HG03342 (cell line): Measurements from ENCODE around the gene MAP3K12.
"Not testable (repeated sequence)": the region's sequence is repeated elsewhere in the genome, so short reads cannot be mapped to it uniquely, and the experiment has no call there.

Source experiments
- ATAC-seq: cut with Tn5 transposase; IDR thresholded peaks from one replicate; pipeline ENCODE4 v1.9.1; 2021; ENCODE audit warnings: mild to moderate bottlenecking, moderate library complexity; ENCODE audit not compliant: unreplicated experiment

The MAP3K12 gene

DNA sequence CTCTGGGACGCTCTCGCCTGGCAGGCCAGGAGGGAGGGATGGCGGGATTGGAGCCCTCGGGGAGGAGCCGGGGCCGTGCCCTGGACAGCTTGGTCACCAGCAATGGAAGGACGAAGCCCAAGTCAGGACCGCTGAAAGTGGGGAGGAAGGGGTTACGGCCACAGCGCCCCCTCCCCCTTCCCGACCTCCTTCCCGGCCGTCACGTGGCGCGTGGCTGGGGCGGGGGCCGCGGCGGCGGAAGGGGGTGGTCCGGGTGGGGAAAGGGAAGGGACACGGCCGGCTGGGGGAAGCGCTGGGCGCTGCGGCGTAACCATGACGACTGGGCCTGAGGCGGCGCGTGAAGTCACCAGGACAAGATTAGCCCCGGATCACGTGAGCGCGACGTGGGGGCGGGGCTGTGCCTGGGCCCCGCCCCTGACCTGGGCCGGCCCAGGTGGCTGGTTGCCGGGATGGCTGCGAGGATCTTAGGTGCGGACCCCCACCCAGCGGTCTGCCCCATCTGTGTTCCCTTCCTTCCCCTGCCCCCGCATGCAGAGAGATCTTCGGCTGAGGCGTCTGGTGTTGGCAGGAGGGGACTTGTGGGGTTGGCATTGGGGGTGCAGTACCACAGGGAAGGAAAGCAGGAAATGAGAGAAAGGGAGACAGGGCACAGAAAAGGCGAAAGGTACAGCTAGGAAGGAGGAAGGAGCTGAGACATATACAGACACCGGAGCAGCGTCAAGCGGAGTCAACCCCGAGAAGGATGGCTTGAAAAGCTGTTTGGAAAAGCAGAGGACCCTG is 6.2 kb downstream of the MAP3K12 start:
- peak; percentile 93 for ATAC-seq

DNA sequence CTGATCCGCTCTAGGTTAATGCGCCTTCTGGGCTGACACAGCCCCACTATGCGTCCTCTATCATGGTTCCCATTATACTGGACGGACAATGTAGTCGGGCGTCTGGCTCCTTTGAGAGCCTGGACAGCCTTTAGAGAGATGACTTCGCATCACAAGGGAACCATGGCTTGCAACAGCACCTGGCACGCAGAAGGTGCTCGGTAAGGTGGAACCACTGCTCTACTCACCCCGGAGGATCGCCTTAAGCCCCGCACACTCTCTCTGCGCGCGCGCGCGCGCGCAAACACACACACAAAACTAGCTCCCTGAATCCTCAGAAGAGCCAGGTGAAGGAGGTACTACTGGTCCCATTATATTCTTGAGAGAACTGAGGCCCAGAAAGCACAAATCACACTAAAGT is 7.1 kb downstream of the MAP3K12 start:
- no peak for ATAC-seq

DNA sequence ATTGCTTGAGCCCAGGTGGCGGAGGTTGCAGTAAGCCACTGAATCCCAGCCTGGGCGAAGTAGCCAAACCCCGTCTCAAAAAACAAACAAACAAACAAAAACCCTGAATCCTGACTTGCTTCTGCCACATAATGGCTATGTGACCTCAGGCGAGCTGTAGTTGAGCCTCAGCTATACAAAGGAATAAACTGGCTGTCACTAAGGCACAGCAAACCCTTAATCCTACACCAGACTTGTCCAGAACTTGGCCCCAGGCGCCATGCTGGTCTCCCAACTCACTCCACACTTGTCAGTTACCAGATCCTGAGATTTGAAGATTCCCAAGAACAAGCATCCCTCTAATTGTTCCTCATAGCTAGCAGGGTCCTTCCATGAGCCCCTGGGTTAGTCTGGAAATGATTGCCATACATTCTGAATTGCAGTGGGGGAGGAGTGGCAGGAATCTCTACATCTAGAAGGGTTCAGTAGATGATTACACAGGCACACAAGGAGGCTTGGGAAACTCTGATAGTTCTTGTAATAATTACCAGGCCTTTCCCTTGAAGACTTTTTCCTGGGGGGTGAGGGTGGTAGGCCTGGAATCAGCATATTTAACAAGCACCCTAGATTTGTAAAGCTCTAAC is 9.9 kb downstream of the MAP3K12 start:
- no peak for ATAC-seq

DNA sequence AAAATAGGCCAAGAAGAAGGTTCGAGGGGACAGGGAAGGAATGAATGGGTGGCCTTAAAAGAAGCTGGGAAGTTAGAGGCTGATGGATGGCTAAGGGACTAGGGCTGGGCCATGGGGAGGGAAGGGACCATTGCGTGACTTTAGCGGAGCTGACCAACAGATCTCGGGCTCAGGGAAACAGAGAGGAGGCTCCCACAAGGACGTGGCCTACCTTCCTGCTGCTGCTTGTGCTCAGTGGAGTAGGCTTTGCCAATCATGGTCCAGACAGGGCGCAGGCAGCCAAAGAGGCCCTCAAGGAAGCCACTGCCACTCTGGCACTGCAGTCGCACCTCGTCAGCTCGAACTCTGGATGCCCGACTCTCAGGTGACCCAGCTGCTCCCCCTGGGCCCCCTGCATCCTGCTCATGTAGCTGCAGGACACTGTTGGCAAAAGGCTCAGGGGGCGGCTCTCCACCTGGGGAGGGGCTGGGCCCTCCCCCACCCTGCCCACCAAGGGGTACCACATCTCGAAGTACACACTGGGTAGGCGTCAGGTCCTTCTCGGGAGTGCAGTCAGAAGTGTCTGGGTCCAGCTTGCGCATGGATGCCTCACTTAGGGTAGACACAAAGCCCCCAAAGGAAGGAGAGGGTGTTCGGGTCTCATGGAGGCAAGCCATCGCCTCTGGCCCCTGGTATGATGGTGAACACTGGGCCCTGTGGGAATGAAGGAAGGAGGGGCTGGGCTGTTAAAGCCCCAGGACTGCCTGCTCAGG is 12.3 kb downstream of the MAP3K12 start:
- ATAC-seq = no peak

DNA sequence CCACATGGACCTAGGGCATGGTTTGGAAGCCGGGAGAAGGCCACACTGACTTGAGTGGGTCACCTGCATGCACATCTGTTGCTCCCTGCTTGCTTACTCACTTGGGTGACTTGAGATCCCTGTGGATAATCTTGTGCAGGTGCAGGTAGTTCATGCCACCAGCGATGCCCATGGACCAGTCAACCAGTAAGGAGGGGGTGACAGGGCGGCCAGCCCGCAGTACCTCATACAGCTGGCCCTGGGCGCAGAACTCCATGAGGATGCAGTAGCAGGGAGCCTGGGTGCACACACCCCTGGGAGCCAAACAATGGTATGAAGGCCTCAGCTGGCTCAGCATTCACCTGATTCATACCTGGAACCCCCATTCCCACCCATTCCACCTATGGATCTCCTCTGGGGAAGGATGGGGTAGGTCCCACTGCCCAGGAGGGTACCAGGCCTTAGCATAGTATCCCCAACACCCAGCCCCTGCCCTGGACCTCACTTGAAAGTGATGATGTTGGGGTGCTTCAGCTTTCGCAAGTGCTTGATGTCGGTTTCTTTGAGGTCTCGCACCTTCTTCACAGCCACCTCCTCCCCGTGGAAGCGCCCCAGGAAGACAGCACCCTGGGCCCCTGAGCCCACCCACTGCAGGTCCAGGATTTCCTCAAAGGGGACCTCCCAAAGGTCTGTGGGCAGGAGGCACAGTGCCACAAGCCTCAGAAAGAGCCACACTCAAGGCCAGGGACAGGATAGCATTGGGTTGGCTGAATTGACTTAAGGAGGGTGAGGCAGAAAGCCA is 13.1 kb downstream of the MAP3K12 start:
- no peak for ATAC-seq

DNA sequence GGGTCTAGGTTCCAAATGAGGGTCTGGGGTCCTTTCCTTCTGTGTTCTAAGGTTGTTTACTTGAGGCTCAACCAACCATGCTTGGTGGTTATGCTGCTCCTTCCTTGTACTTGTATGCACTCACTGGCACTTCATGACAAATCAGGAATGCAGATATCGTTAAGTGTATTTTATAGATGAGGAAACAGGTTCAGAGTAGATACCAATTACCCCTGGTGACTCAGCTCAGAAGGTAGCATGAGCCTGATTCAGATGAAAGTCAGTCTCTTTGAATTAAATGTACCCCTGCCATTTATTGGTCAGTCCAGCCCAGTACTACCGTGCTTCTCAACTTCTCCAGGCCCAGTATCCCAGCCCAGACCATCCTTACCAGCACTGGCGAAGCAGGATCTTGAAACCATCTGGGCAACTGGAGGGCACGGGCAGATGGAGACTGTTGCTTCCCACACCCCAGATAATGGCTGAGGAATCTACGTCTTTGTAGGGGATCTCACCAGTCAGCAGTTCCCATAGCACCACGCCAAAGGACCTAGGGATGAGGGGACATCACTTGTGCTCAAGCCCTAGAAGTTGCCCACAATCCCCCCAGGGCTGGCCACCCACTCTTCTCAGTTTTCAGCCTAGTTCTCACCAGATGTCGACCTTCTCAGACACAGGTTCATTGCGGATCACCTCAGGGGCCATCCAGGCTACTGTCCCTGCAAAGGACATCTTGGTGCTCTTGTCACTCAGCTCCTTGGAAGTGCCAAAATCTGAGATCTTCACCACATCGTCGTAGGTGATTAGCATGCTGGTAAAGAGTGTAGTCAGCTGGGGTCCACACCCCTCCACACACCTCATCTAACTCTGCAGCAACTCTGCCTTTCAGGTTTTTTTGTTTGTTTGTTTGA is 14.3 kb downstream of the MAP3K12 start:
- no peak for ATAC-seq

DNA sequence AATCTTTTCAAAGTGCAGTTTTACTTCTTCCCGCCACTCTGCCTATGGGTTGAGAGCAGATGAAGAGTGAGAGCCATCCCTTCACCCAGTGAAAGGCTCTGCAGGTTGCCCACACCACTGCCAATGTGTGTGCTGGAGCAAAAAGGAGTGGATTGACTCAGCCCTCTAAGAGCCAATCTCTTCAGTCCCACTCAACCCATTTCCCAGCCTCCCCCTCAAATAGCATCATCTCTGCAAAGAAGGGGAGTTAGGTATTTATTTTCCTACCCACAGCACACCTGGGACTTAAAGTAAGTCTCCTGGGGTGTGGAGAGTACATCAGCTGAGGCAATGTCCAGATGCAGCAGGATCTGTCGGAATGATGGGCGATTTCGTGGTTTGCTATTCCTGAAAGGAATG is 15.3 kb downstream of the MAP3K12 start:
- no peak for ATAC-seq

DNA sequence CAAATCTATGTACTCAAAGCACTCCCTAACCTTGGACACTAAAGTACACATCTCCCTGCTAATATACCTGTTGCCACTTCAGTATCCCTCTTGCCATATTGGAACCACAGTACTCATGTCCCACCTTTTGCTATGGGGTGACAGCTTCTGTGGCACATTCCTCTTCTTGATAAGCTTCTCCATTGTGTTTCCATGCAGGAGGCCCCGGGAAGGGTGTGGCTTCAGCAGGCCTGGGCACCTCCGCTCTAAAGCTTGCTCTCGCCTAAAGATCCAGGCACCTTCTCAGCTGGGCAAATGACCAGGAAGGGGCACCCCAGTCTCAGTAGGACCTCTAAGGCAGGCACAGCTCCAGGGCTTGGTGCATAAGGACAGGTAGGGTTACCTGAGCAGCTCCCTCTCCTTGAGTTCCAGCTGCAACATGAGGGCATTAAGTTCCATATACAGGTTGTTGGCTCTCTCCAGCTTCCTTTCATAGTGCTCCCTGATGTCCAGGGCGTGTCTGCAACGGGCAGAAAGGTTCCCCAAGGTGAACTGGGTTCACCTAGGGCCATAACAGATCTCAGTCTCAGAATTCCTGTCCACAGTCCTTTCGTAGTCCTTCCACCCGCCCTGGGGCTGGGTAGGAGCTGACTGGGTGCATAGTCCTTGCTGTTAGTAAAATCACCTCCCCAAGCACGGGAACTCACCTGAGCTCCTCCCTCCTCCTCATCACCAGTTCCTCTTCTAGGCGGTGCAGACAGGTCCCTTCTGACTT is 15.9 kb downstream of the MAP3K12 start:
- no peak for ATAC-seq

DNA sequence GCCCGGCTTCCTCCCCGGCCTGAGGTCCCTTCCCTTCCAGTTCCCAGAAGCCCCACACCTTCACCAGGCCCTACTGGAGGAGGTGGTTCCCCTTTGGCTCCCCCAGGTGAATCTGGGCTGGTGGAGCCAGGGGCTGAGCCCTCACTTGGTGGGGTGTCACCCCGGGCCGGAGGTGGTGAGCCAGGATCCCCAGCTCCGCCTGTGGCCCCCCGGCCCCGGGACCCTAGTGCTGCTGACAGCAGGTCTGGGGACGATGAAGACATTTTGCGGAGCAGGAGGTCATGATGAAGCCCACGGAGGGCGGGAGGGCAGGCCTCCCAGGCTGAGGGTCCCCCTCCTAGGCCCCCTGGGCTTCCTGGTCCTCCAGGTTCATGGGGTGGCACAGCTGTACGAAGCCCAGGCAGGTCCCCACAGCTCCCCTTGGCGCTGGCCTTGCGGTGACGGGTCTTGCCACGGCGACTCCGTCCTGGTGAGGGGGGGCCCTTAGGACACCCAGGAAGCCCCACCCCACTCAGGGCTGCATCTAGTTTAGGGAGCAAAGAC is 16.6 kb downstream of the MAP3K12 start:
- no peak for ATAC-seq

DNA sequence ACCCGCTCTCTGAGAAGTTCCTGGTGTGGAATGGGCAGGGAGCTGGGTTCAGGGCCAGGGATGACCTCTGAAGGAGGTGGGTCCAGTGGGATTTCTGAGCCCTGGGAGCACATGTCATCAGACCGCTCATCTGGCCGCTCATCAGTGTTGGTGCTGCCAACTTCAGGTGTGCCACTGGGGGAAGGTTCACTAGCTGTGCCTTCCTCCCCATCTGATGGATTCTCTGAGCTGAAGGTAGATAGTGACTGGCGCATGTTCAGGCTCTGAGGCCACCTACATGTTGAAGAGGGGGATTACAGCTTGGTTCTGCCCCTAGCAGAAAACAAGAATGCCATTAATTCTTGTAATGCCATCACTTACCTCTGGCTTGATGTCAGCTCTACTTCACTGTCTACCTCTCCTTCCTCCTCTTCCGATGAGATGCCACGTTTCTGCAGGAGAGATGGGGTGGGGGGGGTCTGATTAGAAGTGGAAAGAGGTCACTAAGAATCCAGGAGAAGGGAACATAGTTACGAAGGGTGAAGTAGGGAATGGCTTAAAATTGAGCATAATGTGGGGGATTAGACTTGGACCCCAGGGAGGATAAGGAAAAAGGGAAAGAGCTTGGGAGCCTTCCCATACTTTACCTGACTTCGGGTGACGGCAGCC is 17.2 kb downstream of the MAP3K12 start:
- ATAC-seq = no peak

DNA sequence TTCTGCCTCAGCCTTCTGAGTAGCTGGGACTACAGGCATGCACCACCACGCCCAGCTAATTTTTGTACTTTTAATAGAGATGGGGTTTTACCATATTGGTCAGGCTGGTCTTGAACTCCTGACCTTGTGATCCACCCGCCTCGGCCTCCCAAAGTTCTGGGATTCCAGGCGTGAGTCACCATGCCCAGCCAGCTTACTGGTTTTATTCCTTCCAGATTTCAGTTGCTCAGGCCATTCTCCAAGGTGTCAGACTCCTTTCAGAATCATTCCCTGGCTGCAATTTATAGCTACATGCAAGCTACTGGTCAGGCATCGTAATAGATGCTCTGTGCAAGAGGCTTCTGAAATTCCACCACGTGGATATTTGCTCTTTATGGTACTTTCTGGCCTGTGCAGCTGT is 17.8 kb downstream of the MAP3K12 start:
- ATAC-seq = not testable (repeated sequence)

DNA sequence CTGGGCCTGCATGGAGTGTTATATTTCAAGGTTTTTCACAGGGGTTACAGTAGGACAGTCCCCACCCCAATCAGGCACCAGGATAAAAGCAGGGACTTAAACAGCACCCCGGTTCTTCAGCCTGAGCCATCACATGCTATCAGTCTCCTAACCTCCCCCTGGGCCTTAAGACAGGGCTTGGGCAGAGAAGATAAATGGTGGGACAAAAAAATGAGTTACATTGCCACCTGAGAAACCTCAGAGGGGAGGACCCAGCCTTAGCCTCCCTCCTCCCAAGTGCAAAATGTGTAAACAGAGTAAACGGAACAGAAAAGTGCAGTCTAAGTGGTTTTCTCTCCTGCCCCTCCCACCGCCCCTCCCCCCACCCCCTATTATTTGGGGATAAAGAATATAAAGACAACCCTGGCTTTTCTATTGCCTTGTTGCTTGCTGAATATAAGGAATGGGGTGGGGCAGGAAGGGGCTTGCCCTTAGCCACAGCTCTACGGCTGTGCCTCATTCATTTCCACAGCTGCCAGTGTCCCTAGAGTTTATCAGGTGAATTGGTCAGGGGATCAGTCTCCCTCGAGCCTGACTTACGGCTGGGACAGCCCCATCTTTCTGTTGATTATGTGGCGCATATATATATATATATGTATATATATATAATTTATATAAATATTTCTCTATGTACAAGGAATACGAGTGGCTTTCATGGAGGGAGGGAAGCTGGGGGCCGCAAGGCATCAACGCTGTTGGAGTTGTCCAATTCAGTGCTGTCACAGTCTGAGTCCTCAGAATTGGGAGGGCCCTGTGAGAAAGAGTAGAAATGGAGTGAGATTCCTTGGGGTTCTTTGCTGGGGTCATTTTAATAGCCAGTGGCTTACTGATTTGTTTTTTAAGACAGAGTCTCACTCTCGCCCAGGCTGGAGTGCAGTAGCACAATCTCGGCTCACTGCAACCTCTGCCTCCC is 18.5 kb downstream of the MAP3K12 start:
- no peak for ATAC-seq

DNA sequence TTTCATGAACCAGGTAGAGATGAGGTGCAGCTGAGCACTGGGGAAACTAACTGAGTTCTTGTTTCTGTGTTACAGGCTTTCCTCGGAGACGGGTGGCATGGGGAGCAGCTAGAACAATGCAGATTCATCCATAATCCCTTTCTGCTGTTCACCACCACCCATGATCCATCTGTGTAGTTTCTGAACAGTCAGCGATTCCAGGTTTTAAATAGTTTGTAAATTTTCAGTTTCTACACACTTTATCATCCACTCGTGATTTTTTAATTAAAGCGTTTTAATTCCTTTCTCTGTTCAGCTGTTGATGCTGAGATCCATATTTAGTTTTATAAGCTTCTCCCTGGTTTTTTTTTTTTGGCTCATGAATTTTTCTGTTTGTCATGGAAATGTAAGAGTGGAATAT is 19.9 kb downstream of the MAP3K12 start:
- ATAC-seq = no peak

DNA sequence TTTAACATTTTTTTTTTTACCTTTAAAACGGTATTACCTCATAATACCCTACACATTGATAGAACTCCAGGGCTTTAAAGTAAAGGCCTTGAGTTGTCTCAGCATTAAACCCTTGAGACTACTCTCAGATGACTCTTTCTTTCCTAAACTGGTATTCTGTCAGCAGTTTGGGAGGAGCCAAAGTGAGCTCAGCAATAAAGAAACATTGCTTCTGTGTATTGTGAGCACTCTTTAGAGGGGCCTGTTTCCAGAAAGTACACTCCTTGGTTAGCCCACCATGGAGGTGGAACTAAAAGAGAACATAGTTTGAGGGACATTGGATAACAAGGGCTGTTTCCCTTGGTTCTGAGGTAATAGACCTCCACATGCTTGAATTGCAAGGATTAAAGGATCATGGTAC is 20.4 kb downstream of the MAP3K12 start:
- no peak for ATAC-seq

DNA sequence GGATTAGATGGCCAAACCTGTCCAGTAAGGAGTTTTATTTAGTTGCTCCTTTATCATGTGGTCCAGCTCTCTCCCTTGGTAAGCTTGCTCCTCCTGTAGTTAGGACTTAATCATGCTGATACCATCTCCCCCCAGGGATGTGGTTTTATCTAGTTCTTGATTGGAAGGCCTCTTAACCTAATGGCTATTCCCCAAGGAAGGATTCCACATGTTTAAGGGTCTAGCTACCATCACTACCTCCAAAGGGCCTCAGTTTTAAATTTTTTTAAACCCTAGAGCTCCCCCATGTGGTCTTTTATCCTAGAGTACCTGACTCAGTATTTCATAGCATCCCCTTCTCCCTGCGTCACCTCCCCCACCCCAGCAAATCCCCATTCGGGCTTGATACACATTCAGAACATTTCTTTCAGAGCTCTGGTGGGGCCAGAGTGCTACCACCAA is 22.5 kb downstream of the MAP3K12 start:
- ATAC-seq = no peak

DNA sequence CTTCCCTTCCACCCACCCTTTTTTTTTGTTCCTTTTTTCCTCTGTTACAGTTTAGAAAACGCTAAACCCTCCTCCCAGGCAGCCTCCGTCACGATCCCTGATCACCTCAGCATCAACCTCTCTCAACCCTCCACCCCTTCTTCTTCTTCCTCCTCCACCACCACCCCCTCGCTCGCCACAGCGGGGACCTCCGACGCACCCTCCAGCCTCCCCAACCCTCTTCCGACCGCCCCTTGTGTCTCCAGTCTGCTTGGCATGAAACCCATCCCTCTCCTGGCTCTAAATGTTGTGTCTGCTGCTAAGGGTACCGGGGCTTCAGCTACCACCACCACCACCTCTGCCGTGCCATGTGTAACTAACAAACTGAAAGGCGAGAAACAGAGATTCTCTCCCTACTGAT is 24.4 kb downstream of the MAP3K12 start:
- ATAC-seq = no peak

DNA sequence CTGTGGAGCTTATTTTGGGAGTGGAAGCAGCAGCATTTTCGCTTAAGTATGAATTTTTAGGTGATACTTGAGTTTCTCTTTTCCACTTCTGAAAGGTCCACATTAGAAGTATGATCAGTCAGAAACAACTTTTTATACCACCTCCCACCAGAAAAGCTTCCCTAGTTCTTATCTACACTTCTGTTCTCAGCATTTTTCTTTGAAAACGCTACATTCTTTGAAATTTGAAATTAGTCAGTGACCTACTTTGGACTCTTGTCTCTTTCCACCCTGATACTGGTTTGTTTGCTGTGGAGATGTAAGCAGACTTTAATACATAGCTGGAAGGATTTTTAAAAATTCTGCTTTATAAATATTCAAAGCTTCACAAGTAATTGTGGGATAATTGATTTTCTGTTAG is 25.2 kb downstream of the MAP3K12 start:
- no peak for ATAC-seq
